Upper lobe of right lung (tissue), 1 donor: ENCODE results near the gene OLFM3. TPM values are rescaled to one million over a fixed set of nuclear protein-coding genes. Genes with fewer than 3 reads are reported as not detected.

Experiments
- ATAC-seq: fragments of 200-7000 bp; cut with Tn5 transposase; one replicate; pipeline ENCODE4 v1.9.1; 2020; ENCODE audit warnings: mild to moderate bottlenecking, moderate library complexity
- DNase-seq: peaks from one replicate; pipeline ENCODE4 v3.0.0-alpha.2; 2020
- H3K27ac ChIP-seq: fragments of 200-600 bp; one replicate; pipeline ENCODE4 v1.8.0; 2022
- H3K27me3 ChIP-seq: fragments of 200-600 bp; one replicate; pipeline ENCODE4 v1.8.0; 2022; ENCODE audit warnings: mild to moderate bottlenecking
- H3K36me3 ChIP-seq: fragments of 200-600 bp; one replicate; pipeline ENCODE4 v1.8.0; 2022
- H3K4me1 ChIP-seq: fragments of 200-600 bp; one replicate; pipeline ENCODE4 v1.8.0; 2022
- H3K4me3 ChIP-seq: fragments of 200-600 bp; one replicate; pipeline ENCODE4 v1.8.0; 2022; ENCODE audit warnings: mild to moderate bottlenecking
- H3K9me3 ChIP-seq: fragments of 200-600 bp; one replicate; pipeline ENCODE4 v1.8.0; 2022
- CTCF ChIP-seq: fragments of 200-600 bp; IDR thresholded peaks from one replicate; pipeline ENCODE4 v1.8.0; 2022; ENCODE audit warnings: antibody characterized with exemption
- intact Hi-C: fragments of 100-400 bp; cut with DNase I; formaldehyde crosslinking; loops from one replicate; pipeline ENCODE4 v1.11.0; 2022
- total RNA-seq: library from RNA; stranded (reverse); fragmentation: NEBNext Ultra II Directional; extraction: Animal tissue kit (Norgen Biotek cat#: 25700); gene quantifications from one replicate; pipeline ENCODE4 v1.2.1, GENCODE V29; 2021
- donor health status: DM: no; HTN: yes; CAD: no; lungs with severe emphysema.

Gene OLFM3
- total RNA-seq, 1 donor from 2014 or later = not detected

- TF ChIP-seq CTCF = no peak
- no peaks in the 10 kb centered on the region for H3K4me1 ChIP-seq
- DNase-seq (no peak), ATAC-seq (no peak)
- H3K4me3 ChIP-seq = no peak overlapping the region
- no peaks in the 10 kb centered on the region for H3K9me3 ChIP-seq
- H3K27me3 ChIP-seq = no peaks in the 10 kb centered on the region
- no peaks in the 10 kb centered on the region for H3K36me3 ChIP-seq
- H3K27ac ChIP-seq = no peak overlapping the region
- intact Hi-C loops = no loop called here
Observed at GRCh38 chr1:101943237-101943636, 53.5 kb downstream of the OLFM3 start.

- intact Hi-C loops = no loop called here
- Histone ChIP-seq H3K4me1 (no peaks in the 10 kb centered on the region), H3K27me3 (no peaks in the 10 kb centered on the region), H3K27ac (no peak overlapping the region), H3K9me3 (no peaks in the 10 kb centered on the region), H3K36me3 (no peaks in the 10 kb centered on the region), H3K4me3 (no peak overlapping the region)
- no peak for ATAC-seq
- TF ChIP-seq CTCF = no peak
- DNase-seq = no peak
Observed at GRCh38 chr1:101942516-101943193, 54.1 kb downstream of the OLFM3 start.

GRCh38 chr1:101938681-101939080, 58.0 kb downstream of the OLFM3 start:
- intact Hi-C loops = no loop called here
- DNase-seq (no peak), ATAC-seq (no peak)
- Histone ChIP-seq H3K27me3 (no peaks in the 10 kb centered on the region), H3K27ac (no peak overlapping the region), H3K9me3 (no peaks in the 10 kb centered on the region), H3K4me3 (no peak overlapping the region), H3K4me1 (no peaks in the 10 kb centered on the region), H3K36me3 (no peaks in the 10 kb centered on the region)
- TF ChIP-seq CTCF = no peak

- Histone ChIP-seq H3K4me1 (no peaks in the 10 kb centered on the region), H3K36me3 (no peaks in the 10 kb centered on the region), H3K9me3 (no peaks in the 10 kb centered on the region), H3K27ac (no peak overlapping the region), H3K4me3 (no peak overlapping the region), H3K27me3 (no peaks in the 10 kb centered on the region)
- ATAC-seq = no peak
- DNase-seq = no peak
- intact Hi-C loops = no loop called here
- no peak for TF ChIP-seq CTCF
Observed at GRCh38 chr1:101929343-101929742, 67.4 kb downstream of the OLFM3 start.

GRCh38 chr1:101928829-101929228, 67.9 kb downstream of the OLFM3 start:
- intact Hi-C loops = no loop called here
- Histone ChIP-seq H3K27ac (no peak overlapping the region), H3K36me3 (no peaks in the 10 kb centered on the region), H3K4me3 (no peak overlapping the region), H3K9me3 (no peaks in the 10 kb centered on the region), H3K4me1 (no peaks in the 10 kb centered on the region), H3K27me3 (no peaks in the 10 kb centered on the region)
- DNase-seq (no peak), ATAC-seq (no peak)
- TF ChIP-seq CTCF = no peak

- no peak for TF ChIP-seq CTCF
- intact Hi-C loops = no loop called here
- ATAC-seq (peak; percentile 65), DNase-seq (no peak)
- no peaks in the 10 kb centered on the region for H3K4me1 ChIP-seq
- H3K36me3 ChIP-seq = no peaks in the 10 kb centered on the region
- no peak overlapping the region for H3K27ac ChIP-seq
- H3K4me3 ChIP-seq = no peak overlapping the region
- H3K9me3 ChIP-seq = no peaks in the 10 kb centered on the region
- no peaks in the 10 kb centered on the region for H3K27me3 ChIP-seq
Observed at GRCh38 chr1:101924700-101925099, 72.0 kb downstream of the OLFM3 start.
